HG03442 (cell line): Measurements from ENCODE around the gene STAM.

Experiments
- ATAC-seq: cut with Tn5 transposase; IDR thresholded peaks from one replicate; pipeline ENCODE4 v1.9.1; 2021; ENCODE audit warnings: mild to moderate bottlenecking, moderate library complexity; ENCODE audit not compliant: unreplicated experiment

The STAM gene

GRCh38 chr10:17758200-17758599 lies 114.2 kb downstream of the STAM start:
- no peak for ATAC-seq

- no peak for ATAC-seq
Observed at GRCh38 chr10:17758896-17759295, 114.9 kb downstream of the STAM start.

- no peak for ATAC-seq
Observed at GRCh38 chr10:17764142-17764541, 120.2 kb downstream of the STAM start.

- no peak for ATAC-seq
Observed at GRCh38 chr10:17765602-17766001, 121.7 kb downstream of the STAM start.
